Muscle of back (tissue), 11 donors: Measurements from ENCODE around the gene MGRN1. TPM values are rescaled to one million over a fixed set of nuclear protein-coding genes. Genes with fewer than 3 reads are reported as not detected.

Experiments
- DNase-seq, 3 donors: peaks; one replicate each; pipeline versions ENCODE4 v3.0.0 to v3.0.0-alpha.2; 2013
- polyA plus RNA-seq, 10 donors: library from polyadenylated mRNA; unstranded; fragments of 120-200 nt; gene quantifications; one replicate each; pipeline ENCODE4 v1.2.1, GENCODE V29; 2013; ENCODE audit not compliant: insufficient read length in 10 of 10

Gene MGRN1
- polyA plus RNA-seq, 10 donors, result 30.9 to 42.7 (median 36.9) TPM

GRCh38 chr16:4685292-4685691 lies 60.7 kb downstream of the MGRN1 start:
- DNase-seq, result no peak

GRCh38 chr16:4685776-4686496 lies 61.3 kb downstream of the MGRN1 start:
- no peak for DNase-seq

- DNase-seq, result no peak
These were observed 62.0 kb downstream of the MGRN1 start for GRCh38 chr16:4686497-4687210.

GRCh38 chr16:4687416-4687815 lies 62.8 kb downstream of the MGRN1 start:
- no peak for DNase-seq

GRCh38 chr16:4687946-4688673 lies 63.5 kb downstream of the MGRN1 start:
- DNase-seq, result no peak

GRCh38 chr16:4688674-4689045 lies 64.0 kb downstream of the MGRN1 start:
- DNase-seq, result no peak

- no peak for DNase-seq
These were observed 64.6 kb downstream of the MGRN1 start for GRCh38 chr16:4689091-4689671.

GRCh38 chr16:4689864-4690704 lies 65.5 kb downstream of the MGRN1 start:
- no peak for DNase-seq

GRCh38 chr16:4690946-4691665 lies 66.5 kb downstream of the MGRN1 start:
- no peak for DNase-seq

GRCh38 chr16:4691666-4692412 lies 67.2 kb downstream of the MGRN1 start:
- no peak for DNase-seq

- no peak for DNase-seq
These were observed 68.1 kb downstream of the MGRN1 start for GRCh38 chr16:4692460-4693295.

GRCh38 chr16:4693296-4693955 lies 68.8 kb downstream of the MGRN1 start, which contains the start of gene NUDT16L1:
Gene NUDT16L1, plus strand, starts transcription at chr16:4693562. Its CDS starts 165 bp downstream, at chr16:4693727.
- peak; percentile 97 to 98 (median 97) for DNase-seq

- DNase-seq, result peak in 2 of 3 donors; percentile 48 to 71
These were observed 69.5 kb downstream of the MGRN1 start for GRCh38 chr16:4693956-4694641.

GRCh38 chr16:4694642-4695451 lies 70.2 kb downstream of the MGRN1 start:
- DNase-seq, result no peak

- no peak for DNase-seq
These were observed 71.0 kb downstream of the MGRN1 start for GRCh38 chr16:4695473-4696171.
